Fibroblast of peridontal ligament (primary cell): ENCODE measurements around the gene ARHGAP15.

Experiments used
- DNase-seq: peaks from one replicate; pipeline ENCODE4 v3.0.0-alpha.2; 2010; ENCODE audit errors: extremely low read depth

Gene ARHGAP15

DNA sequence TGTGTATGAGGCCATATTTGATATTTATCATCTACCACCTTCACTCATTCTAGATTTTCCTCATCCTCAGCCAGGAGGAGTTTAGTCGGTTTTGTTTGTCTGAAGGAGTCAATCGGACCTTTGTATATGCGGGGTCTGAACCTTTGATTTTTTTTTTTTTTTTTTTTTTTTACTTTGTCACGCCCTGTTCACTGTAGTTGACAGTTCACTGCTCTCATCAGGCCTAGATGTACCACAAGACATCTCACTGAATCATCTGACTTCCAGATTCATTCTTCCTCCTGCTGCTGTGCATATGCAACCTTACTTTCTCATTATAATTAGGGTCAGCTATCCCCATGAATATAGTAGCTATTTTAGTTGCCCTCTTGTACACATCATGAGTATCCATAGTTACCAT, 133.2 kb downstream of the ARHGAP15 start:
- DNase-seq: no peak

DNA sequence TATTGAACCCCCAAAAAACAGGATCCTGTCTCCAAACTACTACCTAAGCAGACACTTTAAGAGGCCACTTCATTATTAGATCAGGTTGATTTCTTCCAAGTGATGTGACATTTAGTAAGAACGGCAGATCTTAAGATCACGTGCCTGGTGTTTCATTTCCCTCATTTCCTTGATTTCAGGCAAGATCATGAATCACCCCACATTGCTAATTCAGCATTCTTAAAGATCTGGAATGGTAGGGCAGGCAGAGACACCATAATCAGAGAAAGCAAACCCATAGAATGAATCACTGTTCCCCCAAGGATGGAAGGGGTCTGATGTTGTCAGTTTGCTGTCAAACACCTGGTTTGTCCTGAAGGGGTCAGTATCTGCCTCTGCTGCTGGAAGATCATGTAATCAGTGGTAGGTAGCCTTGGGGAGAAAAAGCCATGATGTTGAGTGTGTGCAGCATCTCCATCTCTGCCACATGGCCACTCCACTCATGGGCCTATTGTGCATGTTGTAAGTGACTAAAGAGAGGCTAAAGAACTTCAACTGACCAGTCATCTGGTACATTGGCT, 133.9 kb downstream of the ARHGAP15 start:
- peak; percentile 19 for DNase-seq

DNA sequence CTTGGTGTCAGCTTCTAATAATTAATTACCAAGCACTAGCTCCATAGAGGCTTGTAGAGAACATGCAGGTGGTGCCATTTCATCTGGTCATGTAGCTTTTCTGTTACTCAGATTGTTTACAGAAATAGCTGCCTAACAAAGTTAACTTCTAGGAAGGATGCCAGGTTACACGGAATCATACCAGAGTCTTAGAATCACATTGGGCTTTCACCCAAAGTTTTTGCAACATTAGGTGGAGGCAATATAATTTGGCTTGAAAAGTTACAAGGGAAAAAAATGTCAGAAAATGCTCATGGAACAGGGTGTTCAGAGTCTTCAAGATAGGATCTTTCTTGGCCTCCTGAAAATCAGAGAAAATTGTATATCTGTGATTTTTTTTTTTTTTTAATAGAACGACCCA, 135.6 kb downstream of the ARHGAP15 start:
- DNase-seq: peak; percentile 97

DNA sequence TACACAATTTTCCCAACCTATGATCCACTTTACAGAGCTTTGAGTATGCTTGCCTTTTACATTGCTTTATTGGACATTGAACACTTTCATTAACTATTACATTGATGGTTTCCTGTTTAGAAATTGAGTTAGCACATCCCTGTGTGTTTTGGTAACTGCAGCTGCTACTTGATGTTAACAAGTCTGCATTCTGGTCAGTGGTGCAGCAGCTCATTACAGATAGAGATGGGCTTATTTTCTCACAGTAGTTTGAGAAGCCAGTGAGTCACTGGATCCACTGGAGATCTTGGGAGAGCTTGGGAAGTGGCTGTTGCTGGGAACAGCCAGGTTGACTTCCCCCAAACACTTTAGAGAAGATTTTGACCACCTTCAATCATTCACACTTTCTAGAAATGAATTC, 150.5 kb downstream of the ARHGAP15 start:
- no peak for DNase-seq

DNA sequence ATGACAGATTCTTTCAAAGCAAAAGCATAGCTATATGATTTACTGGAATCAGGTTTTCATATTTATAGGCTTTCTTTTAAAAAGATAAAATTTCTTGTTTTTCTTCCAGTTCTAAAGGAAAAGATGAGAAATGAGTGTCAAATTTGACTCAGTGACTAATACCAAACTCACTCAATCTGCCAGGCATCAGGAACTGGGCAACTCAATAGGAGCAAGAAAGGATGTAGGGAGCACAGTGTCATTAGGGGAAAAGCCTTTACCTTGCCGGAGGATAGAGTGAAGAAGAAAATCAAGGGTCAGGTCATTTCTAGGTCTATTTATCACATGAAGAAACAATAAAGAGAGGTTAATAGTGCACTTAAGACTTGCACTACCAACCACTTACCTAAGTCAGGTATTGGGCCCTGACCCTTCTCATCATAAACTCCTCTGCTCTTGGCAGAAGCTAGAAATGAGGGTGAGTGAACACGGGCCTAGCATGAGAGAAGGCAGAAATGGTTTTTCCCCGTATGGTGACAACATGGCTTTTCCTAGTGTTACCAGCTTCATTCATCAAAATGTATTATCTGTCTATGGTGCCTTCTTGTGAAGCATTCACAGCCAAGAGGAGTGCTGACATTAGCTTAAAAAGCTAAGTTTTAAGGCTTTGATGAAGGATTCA, 151.0 kb downstream of the ARHGAP15 start:
- DNase-seq: no peak

DNA sequence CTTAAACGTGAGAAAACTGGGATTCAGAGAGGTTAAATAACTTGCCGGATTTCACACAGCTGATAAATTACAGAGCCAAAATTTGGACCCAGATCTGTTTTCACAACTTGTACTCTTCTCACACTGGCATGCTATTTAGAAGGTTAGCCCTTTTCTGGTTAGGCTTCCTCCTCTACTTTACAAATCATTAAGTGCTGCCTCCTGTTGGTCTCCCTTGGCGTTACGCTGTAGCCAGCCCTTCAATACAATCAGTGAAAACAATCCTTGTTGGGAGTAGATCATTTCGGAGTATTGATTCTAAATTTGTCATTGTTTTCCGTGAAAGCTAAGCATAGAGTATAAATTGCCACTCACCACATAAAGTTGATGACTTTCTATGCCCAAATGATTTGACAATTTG, 153.5 kb downstream of the ARHGAP15 start:
- no peak for DNase-seq

DNA sequence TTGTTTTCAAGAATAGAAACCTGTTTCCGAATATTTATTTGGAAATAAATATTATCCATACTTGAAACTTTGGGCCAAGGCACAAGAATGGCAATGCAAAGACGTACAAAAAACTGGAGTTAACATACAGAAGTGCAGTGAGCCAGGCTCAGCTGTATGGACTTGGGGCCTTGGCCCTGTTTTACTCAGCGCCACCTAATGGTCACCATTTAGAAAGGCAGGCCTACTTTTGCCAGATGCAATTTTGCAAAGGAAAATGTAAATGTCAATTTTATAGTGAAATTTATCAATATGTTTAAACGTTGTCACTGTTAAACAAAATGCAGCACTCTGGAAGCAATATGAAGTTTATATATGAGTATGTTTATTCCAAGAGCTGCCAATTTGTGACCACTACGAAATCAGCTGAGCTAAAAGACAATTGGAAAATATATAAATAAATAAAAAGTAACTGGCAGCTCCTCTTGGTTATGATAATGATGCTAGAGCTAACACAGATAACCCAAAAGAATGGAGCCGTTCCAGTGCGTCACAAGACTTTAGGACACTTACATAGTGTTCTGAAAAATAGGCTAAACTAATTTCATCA, 155.0 kb downstream of the ARHGAP15 start:
- peak; percentile 50 for DNase-seq

DNA sequence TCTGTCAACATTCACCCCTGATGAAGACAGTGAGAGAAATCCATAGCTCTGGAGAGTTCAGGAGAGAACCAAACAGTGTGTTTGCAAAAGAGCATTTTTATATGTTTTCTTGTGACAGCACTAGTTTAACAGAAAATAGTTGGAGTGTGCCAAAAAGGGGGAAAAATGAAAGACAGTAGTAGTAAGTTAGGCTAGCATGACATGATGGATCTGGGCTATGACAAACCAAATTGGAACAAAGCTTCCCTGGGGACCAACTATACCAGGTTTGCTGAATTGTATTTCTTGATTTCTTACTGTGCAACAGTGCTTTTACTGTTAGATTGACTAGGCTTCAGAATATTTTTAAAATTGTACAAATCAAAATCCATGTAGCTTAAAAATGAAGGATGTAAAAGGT, 159.8 kb downstream of the ARHGAP15 start:
- DNase-seq: no peak

DNA sequence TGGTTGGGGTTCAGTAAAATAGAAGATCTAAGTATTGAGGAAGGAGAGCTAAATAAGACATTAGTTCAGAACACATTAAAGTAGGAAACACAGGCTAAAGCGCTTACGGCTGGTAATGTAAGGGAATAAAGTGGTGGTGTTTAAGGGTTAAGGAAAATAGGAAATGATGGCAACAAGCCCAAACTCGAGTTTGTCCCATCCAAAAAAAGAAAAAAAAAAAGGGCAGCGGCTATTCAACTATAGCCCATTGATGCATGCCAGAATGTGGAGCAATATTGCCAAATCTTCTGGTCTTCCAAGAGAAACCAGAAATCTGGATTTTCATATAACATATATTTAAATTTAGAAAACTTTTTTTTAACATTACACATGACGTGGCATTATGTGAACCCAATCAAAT, 161.0 kb downstream of the ARHGAP15 start:
- DNase-seq: no peak

DNA sequence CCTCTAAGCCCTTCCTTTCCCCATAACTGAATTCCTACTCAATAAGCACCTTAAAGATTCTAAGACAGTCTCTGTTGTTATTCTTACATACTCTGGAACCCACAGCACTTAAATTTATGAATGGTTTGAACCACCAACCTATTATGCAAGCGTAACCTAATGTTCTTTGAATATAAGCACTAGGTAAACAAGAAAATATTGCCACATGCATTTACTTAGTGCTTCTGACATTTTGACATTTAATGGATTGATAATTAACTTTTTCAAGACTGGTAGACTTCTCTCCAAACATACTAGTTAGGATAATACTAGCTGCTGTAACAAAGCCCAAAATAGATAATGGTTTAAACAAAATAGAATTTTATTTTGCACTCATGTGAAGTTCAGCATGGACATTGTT, 164.8 kb downstream of the ARHGAP15 start:
- DNase-seq: no peak

DNA sequence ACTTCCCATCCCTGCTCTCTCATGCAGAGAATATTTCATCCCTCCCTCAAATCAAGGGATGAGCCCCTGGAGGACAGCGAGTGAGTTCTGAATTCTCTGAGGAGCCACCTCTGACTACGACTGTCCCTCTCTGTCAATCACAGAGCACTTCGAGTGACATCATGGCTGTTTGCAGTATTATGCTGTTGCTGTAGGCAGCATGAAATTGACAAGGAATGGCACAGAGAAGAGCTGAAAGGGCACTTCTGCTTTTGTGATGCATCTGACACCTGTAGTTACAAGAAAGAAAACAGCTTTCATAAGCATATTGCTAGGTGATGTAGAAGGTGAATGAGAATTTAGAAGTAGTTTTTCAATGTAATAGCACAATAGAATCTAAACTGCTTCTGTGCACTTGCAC, 166.9 kb downstream of the ARHGAP15 start:
- DNase-seq: no peak

DNA sequence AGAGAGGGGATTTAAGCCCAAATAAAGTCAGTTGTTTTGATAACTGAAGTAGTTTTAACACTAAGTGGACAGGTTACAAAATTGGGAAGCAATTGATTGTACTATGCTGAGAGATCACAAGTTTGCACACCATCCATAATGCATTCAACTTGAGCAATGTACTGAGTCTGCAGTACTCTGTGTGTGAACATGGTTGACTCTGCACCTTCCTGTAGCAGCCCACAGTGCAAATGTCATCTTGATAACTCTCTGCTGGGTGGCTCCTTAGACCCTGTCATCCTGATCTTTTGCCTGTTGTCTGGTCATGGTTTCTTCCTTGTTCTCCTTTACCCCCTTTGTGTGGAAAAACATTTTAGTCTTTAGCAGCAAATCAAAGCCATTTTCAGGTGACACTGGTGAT, 168.0 kb downstream of the ARHGAP15 start:
- no peak for DNase-seq

DNA sequence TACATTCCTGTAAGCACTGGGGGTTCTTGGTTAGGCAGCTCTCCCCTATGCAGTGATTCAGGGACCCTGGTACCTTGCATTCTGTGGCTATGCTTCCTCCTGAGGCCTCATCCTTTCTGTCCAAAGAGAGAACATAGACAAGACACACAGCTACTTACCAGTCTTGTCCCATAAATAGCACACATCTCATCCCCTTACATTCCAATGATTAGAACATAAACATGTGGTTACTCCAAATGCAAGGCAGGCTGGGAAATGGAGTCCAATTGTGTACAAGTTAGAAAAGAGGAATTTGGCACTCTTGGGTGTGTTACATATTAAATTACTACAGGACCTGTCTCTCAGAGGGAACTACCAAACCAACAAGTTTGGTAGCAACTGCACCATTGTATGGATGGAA, 171.3 kb downstream of the ARHGAP15 start:
- DNase-seq: peak; percentile 42

DNA sequence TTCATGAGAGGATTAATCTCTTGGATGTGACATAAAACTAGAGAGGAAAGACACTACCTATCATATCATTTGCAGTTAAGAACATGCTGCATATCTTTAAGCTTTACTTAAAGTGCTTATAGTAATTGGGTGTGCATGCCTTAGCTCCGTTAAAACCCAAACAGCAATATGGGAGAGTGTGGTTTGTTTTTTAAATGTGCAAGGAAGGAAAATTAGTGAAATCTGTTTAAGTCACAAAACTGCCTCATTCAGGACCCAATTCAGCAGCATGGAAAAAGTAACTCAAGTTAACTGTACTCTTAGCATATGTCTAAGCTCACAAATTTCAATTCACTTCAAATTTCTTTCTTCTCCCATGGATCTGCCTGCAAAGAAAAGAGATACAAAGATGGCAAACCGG, 182.2 kb downstream of the ARHGAP15 start:
- no peak for DNase-seq

DNA sequence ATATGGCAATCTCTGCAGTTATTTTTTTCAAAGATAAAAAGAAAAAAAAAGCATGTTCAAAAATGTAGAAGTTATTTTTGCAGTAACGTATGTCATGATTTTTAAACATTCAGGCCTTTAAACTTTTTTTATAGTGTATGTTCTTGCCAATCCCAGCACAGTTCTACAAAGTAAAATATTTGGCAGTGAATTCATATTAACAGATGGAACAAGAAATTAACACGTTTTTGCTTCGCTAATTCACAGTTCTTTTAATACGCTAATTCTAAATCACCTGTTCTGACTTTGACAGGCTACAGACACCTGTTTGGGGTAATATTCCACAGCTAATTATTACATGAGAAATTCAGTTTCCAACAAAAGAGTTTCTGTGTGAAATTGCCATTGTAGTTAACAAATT, 183.2 kb downstream of the ARHGAP15 start:
- no peak for DNase-seq

DNA sequence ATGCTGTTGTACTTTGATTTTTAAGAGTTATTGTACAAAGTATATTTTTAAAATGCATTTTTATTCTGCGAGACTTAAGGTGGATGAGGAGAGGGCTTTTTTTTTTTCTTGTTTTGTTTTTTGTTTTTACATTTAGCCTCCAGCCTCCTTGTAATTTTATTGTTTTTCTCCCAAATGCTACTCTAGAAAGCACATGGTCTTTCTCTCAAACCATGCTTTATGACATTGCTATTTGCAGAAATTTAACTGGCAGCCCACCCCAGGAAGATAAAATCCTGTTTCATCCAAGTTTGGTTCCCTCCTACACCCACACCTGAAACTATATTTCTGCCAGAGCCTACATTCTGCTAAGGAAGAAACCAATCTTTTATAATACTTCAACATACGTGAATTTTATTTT, 184.6 kb downstream of the ARHGAP15 start:
- no peak for DNase-seq

DNA sequence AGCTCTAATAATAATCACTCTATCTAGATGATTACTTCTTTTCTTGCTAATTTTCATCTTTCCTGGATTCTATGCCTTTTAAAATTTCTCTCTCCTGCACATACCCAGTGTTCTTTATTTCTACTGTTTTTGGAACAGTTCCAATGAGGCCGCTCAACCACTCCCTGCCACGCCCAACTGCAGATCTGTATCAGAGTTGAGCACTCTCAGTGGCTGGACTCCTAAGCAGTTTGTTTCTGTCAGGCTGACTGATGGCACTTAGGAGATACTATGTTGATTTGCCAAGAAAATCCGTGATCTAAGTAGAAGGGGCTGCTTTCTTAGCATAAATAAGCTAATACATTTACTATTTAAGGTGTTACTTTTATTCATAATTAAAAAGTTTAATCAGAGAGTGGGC, 192.8 kb downstream of the ARHGAP15 start:
- no peak for DNase-seq

DNA sequence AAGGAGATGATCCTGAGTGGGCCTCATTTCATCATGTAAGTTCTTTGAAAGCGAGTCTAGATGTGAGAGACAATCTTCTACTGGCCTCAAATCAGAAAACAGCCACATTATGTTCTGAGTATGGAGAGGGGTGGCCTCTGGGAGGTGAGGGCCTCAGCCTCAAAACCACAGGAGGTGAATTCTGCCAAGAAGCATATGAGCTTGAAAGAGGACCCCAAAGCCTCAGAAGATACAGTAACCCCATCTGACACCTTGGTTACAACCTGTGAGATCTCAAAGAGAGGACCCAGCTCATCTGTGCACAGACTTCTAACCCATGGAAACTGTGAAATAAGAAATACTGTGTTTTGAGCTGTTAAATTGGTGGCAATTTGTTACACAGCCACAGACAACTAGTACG, 200.1 kb downstream of the ARHGAP15 start:
- no peak for DNase-seq

DNA sequence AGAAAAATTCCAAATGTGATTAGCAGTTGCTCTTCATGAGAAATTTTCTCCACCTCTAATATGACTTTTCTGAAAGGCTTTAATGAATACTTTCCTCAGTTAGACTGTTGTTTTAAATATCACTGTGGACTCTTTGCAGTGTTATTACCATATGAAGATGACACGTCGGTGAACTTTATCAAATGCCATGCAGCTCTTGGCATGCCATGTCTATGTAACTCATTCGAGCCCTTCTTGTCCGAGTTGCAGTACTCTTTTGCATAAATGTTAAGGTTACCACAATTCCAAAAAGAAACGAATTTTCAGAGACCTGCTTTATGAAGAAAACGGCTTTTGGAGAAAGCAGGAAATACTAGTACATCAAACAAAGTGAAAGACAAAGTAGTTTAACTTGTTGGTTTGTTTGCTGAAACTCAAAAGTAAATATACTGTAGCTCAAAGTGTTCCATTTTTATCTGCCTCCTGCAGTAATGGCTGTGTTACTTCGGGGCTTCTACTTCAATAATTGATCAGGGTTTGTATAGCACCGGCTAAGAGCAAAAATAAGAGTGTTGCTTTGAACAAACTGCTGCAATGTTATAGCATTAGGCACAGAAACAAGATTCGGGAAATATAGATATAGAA, 204.1 kb downstream of the ARHGAP15 start:
- DNase-seq: no peak

DNA sequence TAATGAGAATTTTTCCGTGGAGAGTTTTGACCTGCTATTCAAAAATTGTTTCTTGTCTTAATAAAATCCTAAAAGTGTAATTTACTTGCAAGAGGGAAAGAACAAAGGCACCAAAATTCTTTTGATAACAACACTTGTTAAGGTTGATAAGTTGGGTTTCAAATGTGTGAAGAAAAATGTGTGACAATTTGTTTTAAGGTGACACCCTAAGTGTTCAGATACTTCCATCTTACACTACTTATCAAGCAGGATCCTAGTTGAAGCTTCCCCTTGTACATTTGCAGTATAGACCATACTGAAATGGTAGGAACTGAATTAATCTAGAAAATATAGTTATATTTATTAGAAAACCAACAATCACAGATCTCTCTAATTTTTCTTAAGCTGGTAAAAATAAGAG, 204.6 kb downstream of the ARHGAP15 start:
- no peak for DNase-seq

DNA sequence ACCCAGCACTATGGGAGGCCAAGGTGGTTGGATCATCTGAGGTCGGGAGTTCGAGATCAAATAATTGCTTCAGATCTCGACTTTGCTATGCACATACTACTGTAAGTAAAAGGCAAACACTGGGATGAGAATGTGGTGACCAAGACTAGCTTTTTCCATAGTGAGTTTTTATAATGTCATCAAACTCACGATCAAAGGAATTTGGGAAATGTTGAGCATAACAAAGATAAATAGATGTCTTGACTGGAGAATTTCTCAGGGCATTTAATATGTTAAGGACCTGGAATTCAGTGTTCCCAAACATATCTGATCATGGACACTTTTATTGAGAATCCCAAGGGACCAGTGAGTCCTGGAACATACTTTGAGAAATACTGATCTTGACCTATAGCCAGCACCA, 205.6 kb downstream of the ARHGAP15 start:
- DNase-seq: peak; percentile 42

DNA sequence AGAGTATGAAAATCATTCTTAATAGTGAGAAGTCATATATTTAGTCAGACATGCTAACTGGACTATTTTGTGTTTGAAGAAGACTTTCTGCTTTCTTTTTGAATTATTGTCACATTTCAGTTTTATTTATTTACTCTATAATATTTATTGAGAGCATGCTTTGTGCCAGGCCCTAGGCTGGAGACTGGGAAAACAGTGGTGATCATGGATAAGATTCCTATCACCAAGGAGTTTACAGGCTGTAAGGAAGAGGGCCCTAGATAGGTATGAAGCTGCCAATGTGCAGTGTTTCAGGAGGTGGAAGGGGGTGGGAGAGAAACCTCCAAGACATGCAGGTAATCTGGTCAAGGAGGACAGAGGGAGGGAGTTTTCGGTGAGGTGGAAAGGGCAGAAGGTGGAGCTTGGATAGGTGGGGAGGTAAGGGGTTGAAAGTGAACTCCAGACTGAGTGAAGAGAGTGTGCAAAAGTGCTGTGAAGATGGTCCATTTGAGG, 207.5 kb downstream of the ARHGAP15 start:
- no peak for DNase-seq

DNA sequence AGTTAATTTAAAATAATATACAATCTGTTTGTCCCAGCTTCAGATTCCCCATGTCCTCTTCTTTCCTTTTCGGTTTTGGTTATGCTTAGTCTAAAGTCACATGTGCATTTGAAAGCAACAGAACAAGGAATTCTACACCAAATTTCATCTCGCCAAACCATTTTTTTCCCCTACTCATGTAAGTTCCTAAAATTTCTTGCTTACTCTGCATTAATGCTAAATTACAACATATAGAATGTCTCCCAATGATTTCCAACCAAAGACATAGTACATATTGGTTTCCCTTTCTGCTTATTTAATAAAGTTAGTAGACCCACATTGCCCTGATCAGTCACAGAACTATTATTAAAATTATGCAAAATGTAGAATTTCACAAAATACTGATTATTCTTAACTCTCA, 212.3 kb downstream of the ARHGAP15 start:
- no peak for DNase-seq
